ENCODE measurements around the gene PHC3. TPM values are rescaled to one million over a fixed set of nuclear protein-coding genes. Genes with fewer than 3 reads are reported as not detected.

PHC3 gene
- total and polyA plus RNA-seq, 2 experiments from 2014 or later = 36.6 to 39.8 TPM

GRCh38 chr3:170089862-170090600 is 91.5 kb downstream of the PHC3 start:
- no peaks in the 10 kb centered on the region for H3K9me3 ChIP-seq (ENCODE audit: low read depth)
- H3K4me3 ChIP-seq = no peak overlapping the region
- peaks cover under 1% of the 10 kb centered on the region for H4K20me1 ChIP-seq (ENCODE audit: insufficient read depth, poor library complexity, severe bottlenecking)
- DNase-seq (ENCODE audit: low spot score) = no peak
- 99% methylated on average over 3 of the region's 3 CpGs for WGBS (ENCODE audit: low lambda C conversion rate, missing lambda C conversion rate)
- no peak overlapping the region for H3K4me2 ChIP-seq
- TF ChIP-seq CTCF (IDR thresholded peaks at IDR 0.05; ENCODE audit: poor library complexity) (no peak), EZH2 (IDR thresholded peaks at IDR 0.05; ENCODE audit: borderline replicate concordance) (no peak)
- no peaks in the 10 kb centered on the region for H3K27me3 ChIP-seq
- H2AFZ ChIP-seq = no peak overlapping the region
- peaks cover 3% of the 10 kb centered on the region for H3K79me2 ChIP-seq
- H3K36me3 ChIP-seq (replicated peaks; ENCODE audit: insufficient read depth, low read depth) = no peaks in the 10 kb centered on the region
- H3K4me1 ChIP-seq (ENCODE audit: insufficient read depth) = no peaks in the 10 kb centered on the region
- no peaks in the 10 kb centered on the region for H3K9me2 ChIP-seq (replicated peaks; ENCODE audit: insufficient read depth)
- no peak overlapping the region for H3K27ac ChIP-seq

- TF ChIP-seq CTCF (IDR thresholded peaks at IDR 0.05; ENCODE audit: poor library complexity) (no peak), EZH2phosphoT487 (IDR thresholded peaks at IDR 0.05; ENCODE audit: low read depth, severe bottlenecking, unreplicated experiment) (no peak), EZH2 (IDR thresholded peaks at IDR 0.05; ENCODE audit: borderline replicate concordance) (no peak)
- no peaks in the 10 kb centered on the region for H3K9me3 ChIP-seq (ENCODE audit: low read depth)
- no peak for DNase-seq (ENCODE audit: low spot score)
- H3K79me2 ChIP-seq = peaks cover 7% of the 10 kb centered on the region
- no peak overlapping the region for H3K4me3 ChIP-seq
- peaks cover 7% of the 10 kb centered on the region for H3K36me3 ChIP-seq (replicated peaks; ENCODE audit: insufficient read depth, low read depth)
- H4K20me1 ChIP-seq (ENCODE audit: insufficient read depth, poor library complexity, severe bottlenecking) = peaks cover 2% of the 10 kb centered on the region
- H3K9me2 ChIP-seq (replicated peaks; ENCODE audit: insufficient read depth) = no peaks in the 10 kb centered on the region
- H3K27me3 ChIP-seq = no peaks in the 10 kb centered on the region
- H3K4me2 ChIP-seq = no peak overlapping the region
- no peak overlapping the region for H2AFZ ChIP-seq
- H3K27ac ChIP-seq = no peak overlapping the region
- peaks cover 4% of the 10 kb centered on the region for H3K4me1 ChIP-seq (ENCODE audit: insufficient read depth)
- WGBS (ENCODE audit: low lambda C conversion rate, missing lambda C conversion rate) = 95% methylated on average over 6 of the region's 6 CpGs
Measured at GRCh38 chr3:170085396-170085795, 96.1 kb downstream of the PHC3 start.

GRCh38 chr3:170083343-170083742 is 98.2 kb downstream of the PHC3 start:
- H3K79me2 ChIP-seq = peaks cover 4% of the 10 kb centered on the region

More at GRCh38 chr3:170083343-170083742, 98.2 kb downstream of the PHC3 start:
- Histone ChIP-seq H3K4me3 (no peak overlapping the region), H3K4me2 (no peak overlapping the region), H3K4me1 (ENCODE audit: insufficient read depth) (peaks cover 20% of the 10 kb centered on the region), H2AFZ (no peak overlapping the region), H3K27ac (no peak overlapping the region), H3K9me3 (ENCODE audit: low read depth) (no peaks in the 10 kb centered on the region), H3K27me3 (no peaks in the 10 kb centered on the region), H3K9me2 (replicated peaks; ENCODE audit: insufficient read depth) (no peaks in the 10 kb centered on the region), H4K20me1 (ENCODE audit: insufficient read depth, poor library complexity, severe bottlenecking) (peaks cover 2% of the 10 kb centered on the region), H3K36me3 (replicated peaks; ENCODE audit: insufficient read depth, low read depth) (peaks cover 7% of the 10 kb centered on the region)
- no peak for DNase-seq (ENCODE audit: low spot score)
- TF ChIP-seq CTCF (IDR thresholded peaks at IDR 0.05; ENCODE audit: poor library complexity) (no peak), EZH2 (IDR thresholded peaks at IDR 0.05; ENCODE audit: borderline replicate concordance) (no peak), EZH2phosphoT487 (IDR thresholded peaks at IDR 0.05; ENCODE audit: low read depth, severe bottlenecking, unreplicated experiment) (no peak)
- 100% methylated on average over 1 of the region's 1 CpG for WGBS (ENCODE audit: low lambda C conversion rate, missing lambda C conversion rate)

All from hepatocyte (in vitro differentiated cells).